Middle frontal gyrus (tissue), 1 donor: Measurements from ENCODE around the gene NCAPH2.

Experiments
- DNase-seq: peaks from one replicate; pipeline ENCODE4 v3.0.0-alpha.2; 2015; ENCODE audit warnings: low spot score; ENCODE audit errors: extremely low spot score

The NCAPH2 gene

DNA sequence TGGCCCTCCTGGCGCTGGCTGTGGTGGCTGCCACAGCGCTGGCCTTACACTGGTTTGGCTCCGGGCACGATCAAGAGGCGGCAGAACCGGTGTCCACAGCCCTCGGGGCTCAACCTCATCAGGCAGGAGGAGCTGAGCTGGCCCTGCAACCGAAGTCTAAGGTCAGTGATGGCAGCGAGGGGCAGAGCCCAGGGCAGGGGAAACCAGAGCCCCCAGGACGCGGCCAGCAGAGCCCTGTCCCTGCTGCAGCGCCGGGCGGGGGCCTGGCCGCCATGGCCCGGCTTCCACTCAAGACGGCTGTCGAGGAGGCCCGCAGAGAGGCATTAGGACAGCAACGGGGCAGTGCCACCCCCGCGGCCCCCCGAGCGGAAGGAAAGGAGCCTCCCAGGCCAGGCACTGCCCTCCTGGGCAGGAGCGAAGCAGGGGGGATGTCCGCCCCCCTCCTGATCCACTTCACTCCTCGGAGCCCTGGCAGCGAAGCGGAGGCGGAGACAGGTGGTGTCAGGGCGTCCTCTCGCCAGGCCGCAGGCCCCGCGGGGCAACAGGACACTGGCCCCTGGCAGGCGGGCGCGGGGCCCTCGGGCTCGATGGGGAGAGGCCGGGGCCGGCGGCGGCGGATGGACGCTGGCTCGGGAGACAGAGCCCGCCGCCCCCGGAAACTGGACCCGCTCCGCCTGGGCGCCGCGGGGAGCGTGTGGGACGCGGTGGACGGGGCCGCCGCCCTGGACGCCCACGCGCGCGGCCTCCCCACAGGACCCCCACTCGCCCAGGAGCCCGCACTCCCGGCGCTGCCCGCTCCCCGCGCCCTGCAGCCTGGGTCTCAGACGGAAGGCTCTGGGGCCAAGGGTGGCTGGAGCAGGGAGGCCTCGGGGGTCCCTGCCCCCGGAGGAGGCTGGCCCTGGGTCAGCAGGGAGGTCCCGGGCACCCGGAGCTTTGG is 38.6 kb downstream of the NCAPH2 start:
- DNase-seq, result no peak

DNA sequence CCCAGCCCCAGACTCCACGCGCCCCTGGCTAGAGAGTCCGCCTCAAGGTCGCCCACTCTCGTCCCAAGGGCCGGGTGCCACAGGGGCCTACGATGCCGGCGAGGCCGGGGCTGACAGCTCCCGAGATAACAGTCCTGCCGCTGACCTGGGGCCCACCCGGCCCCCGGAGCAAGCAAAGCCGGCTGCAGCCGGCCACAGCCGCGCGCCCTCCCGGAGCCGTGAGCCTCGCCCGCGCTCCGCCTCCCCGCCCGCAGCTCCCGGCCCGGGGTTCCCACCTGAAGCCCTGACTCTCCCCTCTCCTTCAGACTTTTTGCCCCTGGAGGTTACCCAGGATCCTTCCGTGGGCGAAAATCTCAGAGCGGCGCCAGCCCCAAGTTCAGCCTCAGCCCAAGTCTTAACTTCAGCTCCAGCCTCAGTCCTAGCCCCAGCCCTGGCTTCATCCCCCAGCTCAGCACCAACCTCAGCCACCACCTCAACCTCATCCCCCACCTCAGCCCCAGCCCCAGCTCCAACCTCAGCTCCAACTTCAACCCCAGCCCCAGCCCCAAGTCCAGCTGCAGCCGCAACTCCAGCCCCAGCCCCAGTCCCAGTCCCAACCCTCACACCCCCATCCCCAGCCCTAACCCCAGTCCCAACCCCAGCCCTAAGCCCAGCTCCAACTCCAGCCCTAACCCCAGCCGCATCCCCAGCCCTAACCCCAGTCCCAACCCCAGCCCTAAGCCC is 39.4 kb downstream of the NCAPH2 start:
- DNase-seq, result no peak

DNA sequence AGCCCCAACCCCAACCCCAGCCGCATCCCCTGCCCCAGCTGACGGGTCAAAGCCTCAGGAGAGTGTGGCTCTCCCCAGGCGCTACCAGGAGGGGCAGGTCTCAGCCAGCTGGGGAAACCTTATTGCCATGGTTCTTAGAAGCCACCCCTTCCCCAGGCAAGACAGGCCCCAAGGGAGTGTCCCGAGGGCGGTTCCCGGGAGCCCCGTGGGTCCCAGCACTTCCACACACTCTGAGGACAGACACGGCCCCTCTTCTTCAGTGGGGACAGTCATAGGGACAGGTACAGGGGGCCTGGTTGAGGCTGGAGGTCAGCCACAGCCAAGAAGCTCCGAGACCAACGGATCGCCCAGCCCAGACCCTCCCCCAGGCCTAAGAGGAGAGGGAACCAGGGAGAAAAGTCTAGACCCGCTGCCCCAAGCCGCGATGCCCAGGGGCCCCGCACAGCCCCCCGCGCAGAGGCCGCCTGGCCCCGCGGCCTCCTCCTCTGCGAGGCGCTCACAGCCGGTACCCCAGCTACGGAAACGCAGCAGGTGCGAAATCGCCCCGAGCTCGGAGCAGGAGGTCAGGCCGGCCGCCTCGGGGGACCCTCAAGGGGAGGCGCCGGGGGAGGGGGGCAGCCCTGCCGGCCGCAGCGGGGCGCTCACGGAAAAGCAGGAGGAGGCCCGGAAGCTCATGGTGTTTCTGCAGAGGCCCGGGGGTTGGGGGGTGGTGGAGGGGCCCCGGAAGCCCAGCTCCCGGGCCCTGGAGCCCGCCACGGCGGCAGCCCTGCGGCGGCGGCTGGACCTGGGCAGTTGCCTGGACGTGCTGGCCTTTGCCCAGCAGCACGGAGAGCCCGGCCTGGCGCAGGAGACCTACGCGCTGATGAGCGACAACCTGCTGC is 40.3 kb downstream of the NCAPH2 start:
- DNase-seq, result no peak

DNA sequence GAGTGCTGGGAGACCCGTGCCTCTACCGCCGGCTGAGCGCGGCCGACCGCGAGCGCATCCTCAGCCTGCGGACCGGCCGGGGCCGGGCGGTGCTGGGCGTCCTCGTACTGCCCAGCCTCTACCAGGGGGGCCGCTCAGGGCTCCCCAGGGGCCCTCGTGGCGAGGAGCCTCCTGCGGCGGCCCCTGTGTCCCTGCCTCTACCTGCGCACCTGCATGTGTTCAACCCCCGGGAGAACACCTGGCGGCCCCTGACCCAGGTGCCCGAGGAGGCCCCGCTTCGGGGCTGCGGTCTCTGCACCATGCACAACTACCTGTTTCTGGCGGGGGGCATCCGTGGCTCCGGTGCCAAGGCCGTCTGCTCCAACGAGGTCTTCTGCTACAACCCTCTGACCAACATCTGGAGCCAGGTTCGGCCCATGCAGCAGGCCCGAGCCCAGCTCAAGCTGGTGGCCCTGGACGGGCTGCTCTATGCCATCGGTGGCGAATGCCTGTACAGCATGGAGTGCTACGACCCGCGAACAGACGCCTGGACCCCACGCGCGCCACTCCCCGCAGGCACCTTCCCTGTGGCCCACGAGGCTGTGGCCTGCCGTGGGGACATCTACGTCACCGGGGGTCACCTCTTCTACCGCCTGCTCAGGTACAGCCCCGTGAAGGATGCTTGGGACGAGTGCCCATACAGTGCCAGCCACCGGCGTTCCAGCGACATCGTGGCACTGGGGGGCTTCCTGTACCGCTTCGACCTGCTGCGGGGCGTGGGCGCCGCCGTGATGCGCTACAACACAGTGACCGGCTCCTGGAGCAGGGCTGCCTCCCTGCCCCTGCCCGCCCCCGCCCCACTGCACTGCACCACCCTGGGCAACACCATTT is 41.1 kb downstream of the NCAPH2 start:
- DNase-seq, result no peak

DNA sequence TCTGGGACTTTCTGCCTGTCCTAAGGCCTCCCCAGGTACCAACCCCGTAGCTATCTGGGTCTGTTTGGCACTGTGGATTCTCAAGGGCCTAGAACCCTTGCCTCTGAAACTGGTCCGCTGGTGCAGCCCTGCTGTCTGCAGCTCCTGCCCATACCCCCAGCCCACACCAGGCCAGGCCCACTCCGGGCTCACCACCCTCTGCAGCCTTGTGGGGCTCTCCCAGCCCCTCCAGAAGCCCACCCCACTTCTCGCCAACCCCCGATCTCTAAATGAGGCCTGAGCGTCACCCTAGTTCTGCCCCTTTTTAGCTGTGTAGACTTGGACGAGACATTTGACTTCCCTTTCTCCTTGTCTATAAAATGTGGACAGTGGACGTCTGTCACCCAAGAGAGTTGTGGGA is 42.4 kb downstream of the NCAPH2 start:
- no peak for DNase-seq

DNA sequence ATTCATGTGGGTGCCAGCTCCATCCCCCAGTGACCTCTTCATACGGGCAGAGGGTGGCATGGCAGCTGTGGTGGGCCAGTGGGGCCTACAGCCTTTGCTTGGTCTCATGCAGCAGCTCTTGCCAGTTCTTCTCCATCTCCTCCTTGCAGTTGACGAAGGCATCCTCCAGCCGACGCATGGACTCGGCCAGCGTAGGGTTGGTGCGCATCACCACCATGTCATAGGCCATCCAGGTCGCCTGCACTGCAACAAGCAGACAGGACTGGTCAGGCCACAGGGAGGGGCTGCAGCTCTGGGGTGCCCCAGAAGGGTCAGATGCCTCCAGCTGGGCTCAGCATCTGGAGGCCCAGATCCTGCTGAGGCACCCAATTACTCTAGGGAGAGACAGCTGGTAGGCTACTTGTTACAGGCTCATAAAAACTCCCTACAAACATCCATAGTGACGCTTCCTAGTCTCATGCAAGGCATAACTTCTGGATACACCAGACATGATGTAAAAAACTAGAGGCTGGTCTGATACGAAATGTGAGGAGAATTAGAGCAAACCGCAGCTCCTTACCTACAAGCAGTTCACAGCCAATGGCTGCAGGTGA is 43.2 kb downstream of the NCAPH2 start:
- no peak for DNase-seq

DNA sequence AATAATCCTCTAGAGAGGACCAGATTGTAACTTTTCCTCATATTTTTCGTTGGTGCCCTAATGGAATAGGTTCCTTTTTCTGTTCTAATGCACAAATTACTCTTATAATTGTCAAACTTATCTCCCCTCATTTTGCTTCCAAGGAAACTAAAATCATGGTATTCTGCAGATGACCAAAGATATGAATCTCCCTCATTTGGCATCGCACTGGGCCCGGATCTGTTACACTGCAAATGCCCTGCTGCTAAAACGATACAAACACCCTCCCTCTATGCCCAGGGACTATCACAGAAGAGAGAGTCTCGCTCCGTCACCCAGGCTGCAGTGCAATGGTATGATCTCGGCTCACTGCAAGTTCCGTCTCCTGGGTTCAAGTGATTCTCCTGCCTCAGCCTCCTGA is 45.3 kb downstream of the NCAPH2 start:
- DNase-seq, result no peak

DNA sequence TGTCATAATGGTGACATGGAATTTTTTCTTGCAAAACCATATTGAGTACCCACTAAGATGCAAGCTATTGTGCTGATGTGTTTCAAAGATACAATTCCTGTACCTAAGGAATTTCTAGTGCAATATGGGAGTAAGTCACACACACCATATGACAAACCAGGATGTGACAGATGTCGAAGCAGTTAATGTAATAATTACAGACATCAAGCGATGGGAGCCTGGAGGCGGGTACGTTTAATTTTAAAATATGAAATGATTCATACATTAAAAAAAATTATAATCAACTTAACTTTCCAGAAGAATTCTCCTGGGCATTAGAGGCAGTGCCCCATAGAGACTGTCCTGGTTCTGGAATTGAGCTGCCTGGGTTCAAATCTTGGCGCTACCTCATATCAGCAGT is 48.7 kb downstream of the NCAPH2 start:
- DNase-seq, result no peak

DNA sequence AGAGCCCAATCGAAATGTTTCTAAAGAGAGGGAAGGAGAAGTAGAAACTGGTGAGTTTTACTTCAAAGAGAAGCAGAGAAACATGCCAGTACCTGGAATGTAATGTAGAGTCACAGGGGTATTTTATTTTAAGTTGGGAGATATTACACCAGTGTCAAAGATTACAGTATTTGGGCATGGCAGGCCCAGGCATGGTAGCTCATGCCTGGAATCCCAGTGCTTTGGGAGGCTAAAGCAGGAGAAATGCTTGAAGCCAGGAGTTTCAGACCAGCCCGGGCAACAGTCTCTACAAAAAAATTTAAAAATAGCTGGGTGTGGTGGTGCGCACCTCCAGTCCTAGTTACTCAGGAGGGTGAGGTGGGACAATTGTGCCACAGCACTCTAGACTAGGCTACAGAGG is 52.0 kb downstream of the NCAPH2 start:
- no peak for DNase-seq

DNA sequence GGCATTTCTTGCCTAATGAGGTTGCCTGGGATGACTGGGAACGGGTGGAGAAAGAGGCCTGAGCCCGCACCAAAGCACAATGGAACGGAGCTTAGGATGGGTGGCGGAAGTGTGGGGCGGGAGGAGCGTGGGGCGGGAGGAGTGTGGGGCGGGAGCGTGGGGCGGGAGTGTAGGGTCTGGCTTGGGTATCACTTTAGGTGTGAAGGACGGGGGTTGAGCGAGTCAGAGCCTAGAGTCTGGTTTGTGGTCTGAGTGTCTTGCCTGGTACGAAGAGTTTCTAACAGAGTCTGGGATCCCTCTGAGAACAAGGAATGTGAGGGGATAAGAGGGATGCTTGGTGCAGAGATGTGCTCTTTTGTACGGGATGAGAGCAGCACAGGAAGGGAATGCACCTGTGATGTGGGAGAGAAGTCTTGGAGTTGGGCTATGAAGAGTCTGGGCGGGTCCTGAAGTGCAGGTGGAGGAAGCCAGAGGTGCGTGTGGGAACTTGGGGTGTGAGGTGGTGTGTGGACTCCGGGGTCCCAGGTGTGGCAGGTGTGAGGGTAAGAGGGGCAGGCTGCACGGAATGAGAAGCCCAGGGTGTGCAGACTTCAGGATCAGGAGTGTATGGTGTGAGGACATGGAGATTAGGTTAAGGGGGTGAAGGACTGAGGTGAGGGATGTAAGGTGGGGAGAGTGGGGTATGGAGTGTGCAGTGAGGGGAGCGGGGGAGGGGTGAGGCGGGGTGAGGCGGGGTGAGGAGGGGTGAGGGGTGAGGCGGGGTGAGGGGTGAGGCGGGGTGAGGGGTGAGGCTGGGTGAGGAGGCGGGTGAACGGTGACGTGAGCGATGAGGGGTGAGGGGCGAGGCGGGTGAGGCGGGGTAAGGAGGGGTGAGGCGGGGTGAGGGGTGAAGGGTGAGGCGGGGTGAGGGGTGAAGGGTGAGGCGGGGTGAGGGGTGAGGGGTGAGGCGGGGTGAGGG is 53.7 kb downstream of the NCAPH2 start:
- no peak for DNase-seq

DNA sequence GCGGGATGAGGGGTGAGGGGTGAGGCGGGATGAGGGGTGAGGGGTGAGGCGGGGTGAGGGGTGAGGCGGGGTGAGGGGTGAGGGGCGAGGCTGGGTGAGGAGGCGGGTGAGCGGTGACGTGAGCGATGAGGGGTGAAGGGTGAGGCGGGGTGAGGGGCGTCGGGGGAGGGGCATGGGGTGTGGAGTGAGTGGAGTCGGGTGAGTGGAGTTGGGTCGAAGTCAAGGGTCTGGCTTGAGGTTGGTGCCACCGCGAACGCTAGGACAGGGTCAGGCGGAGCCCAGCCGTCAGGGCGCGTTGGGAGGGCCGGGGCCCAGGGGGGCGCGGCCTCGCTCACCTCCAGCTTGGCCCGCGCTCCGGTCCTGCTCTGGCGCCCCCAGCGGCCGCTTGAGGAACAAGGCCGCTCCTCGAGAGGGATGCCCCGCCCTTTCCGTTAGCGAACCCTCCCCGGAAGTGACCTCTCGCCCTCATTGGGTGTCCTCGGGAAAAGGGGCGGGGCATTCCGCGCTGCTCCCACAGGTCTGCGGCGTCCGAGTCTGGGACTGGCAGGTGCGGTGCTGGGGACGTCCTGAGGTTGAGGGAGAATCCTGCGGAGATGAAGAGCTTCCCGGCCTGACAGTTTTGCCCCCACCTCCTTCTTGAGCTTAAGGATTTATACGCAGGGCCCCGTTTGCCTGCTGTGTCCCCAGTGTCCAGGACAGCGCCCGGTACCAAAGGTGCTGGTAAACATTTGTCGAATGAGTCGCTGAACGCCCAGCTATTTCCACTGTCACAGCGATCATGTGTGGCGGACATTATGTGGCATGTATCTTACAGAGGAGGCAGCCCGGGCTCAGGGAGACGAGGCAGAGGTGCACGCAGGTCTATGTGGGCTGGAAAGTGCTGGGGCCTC is 54.7 kb downstream of the NCAPH2 start, which contains the start of gene SYCE3:
TSS of gene SYCE3 (minus strand) at position 397 of the 890 bp plus-strand sequence. CDS start 6,514 bp downstream, outside the sequence.
- peak; percentile 93 for DNase-seq

DNA sequence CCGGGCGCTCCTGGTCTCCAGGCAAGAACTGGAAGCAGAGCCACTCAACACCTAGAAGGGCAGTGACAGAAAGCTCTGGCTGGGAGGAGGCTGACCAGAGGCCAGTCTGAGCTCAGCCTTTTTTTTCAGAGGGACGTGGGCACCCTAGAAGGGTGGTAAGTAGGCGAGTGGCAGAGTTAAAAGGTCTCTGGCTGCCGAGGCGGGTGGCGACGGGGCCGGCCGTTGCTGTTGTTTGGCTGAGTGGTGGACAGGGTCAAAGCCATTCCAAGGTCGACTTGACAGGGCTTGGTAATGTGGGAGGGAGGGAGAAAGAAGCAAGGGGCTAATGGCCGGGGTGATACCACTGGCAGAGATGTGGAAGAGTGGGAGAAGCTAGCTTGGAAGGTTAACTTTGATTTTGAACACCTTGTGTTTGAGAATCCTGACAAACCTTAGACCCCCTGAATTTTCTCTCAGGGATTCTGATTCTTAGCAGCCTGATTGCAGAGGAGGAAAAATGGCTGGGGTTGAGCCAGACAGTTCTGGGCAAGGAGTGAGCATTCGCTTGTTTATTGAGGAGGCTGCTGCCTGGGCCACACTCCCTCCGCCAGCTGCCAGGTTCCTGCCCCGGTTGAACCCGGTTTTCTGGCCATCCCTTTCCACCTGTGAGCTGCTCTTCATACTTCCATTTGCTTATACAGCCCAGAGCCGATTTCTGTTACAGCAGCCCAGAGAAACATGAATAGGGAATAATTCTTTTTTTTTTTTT is 55.6 kb downstream of the NCAPH2 start:
- DNase-seq, result no peak

DNA sequence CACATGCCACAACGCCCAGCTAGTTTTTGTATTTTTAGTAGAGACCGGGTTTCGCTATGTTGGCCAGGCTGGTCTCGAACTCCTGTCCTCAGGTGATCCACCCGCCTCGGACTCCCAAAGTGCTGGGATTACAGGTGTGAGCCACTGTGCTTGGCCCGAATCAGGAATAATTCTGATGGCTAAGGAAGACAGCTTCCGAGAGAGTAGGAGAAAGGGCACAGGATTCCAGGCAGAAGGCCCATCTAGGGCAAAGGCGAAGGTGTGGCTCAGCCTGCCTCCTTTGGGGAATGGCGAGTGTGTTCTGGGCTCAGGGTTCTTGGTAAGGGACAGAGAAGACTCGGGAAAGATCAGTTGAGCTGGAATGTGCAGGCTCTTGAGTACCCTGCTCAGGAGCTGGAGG is 56.3 kb downstream of the NCAPH2 start:
- DNase-seq, result no peak

DNA sequence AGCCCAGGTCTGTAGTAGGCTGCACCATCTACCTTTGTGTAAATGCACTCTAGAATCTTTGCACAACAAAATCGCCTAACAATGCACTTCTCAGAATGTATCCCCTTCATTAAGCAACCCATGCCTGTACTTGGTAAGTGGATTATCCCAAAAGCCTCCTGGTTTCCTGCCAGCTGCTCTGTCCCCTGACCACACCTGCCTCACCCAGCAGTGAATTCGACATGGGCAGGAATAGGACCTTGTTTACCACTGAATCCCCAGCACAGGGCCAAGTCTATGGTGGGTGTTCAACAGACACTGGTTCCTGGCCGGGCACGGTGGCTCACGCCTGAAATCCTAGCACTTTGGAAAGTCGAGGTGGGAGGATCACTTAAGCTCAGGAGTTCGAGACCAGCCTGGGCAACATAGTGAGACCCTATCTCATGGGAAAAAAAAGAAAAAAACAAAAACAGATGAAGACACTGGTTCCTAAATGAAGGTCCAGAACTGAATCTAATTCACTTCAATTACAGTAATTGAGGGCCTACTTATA is 59.8 kb downstream of the NCAPH2 start:
- no peak for DNase-seq

DNA sequence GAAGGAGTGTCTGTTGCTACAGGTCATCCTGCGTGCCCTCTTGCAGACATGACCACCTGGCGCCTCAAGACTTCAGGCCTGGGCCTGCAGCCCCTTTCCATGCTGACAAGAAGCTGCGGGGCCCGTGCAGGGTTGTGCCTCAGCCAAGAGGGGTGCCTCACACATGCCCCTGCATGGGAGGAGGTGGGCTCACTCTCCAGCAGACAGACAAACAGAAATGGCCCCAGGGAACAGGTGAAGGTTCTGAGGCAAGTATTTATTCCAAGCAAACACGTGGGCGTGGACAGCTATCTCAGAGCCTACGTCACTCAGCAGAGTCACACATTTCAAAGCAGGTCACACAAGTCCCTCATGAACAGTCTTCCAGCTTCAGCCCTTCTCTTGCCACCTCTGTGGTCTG is 60.6 kb downstream of the NCAPH2 start:
- DNase-seq, result no peak

DNA sequence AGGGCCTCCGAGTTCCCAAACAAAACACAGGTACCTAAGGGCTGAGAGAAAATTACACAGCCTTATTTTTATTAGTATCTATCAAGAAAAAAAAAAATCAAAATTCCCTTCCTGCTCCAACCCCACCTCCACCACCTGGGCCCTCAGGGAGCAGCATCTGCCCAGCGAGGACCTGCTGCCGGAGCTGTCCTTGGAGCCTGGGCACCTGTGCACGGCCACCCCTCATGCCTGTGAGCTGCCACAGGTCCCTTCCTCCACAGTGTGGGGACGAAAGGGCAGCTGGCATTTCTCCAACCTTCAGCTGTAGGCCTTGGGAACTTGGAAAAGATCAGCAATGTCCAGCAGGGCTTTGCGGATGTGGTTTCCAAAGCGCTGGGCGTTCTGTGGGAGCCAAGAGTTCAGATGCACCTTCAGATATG is 61.0 kb downstream of the NCAPH2 start:
- DNase-seq, result no peak
